Body of pancreas (tissue), 4 donors: ENCODE measurements around the gene CUEDC1. TPM values are rescaled to one million over a fixed set of nuclear protein-coding genes. Genes with fewer than 3 reads are reported as not detected.

Experiments
- ATAC-seq: fragments of 150-250 bp; one replicate; pipeline ENCODE4 v1.9.1; 2016
- DNase-seq, 4 donors: peaks; one replicate each; pipeline ENCODE4 v3.0.0-alpha.2; 2019
- H3K27ac ChIP-seq, 4 donors: fragments of 200-600 bp; sonication (generic); 1 replicate in 3 of 4; 2 replicates in 1 of 4; pipeline versions ENCODE4 v1.5.1 to v1.6.1; 2016 to 2019; ENCODE audit warnings: mild to moderate bottlenecking in 1 of 4, mixed read lengths in 1 of 4, moderate library complexity in 1 of 4
- H3K27me3 ChIP-seq, 2 donors: fragments of 200-600 bp; sonication (generic); one replicate each; pipeline ENCODE4 v1.6.0; 2016; ENCODE audit warnings: mild to moderate bottlenecking in 1 of 2
- H3K36me3 ChIP-seq, 2 donors: fragments of 200-600 bp; sonication (generic); replicated peaks in 1 of 2; 2 replicates each; pipeline ENCODE4 v1.5.1; 2016; ENCODE audit warnings: low read depth in 2 of 2; ENCODE audit not compliant: insufficient read depth in 1 of 2
- H3K4me1 ChIP-seq: fragments of 200-600 bp; sonication (generic); one replicate; pipeline ENCODE4 v1.6.0; 2016
- H3K4me3 ChIP-seq, 2 donors: fragments of 200-600 bp; sonication (generic); 1 replicate in 1 of 2; 2 replicates in 1 of 2; pipeline ENCODE4 v1.5.1; 2016 to 2019
- H3K9me3 ChIP-seq, 3 donors: fragments of 200-600 bp; sonication (generic); 1 replicate in 2 of 3; 2 replicates in 1 of 3; pipeline ENCODE4 v1.5.1; 2016
- POLR2A ChIP-seq, 3 donors: fragments of 450-650 bp; IDR thresholded peaks; one replicate each; pipeline ENCODE4 v1.6.1; 2016; ENCODE audit warnings: antibody characterized with exemption in 3 of 3, mild to moderate bottlenecking in 2 of 3
- WGBS, 2 donors: methylation state at CpG; one replicate each; pipeline ENCODE4 v1.1.5; 2017; 5-methylcytosine and 5-hydroxymethylcytosine counted together
- intact Hi-C: fragments of 100-400 bp; cut with DNase I; formaldehyde crosslinking; loops from one replicate; pipeline ENCODE4 v1.15.1; 2023
- total RNA-seq, 2 donors: library from RNA; depleted of rRNA; stranded (reverse); fragments of >200 nt; gene quantifications; one replicate each; pipeline ENCODE4 v1.1.0, GENCODE V29; 2016
- TF ChIP-seq, protein P1 (sequence below), 7 experiments: fragments of 450-650 bp in 4 of 7; fragments of 200-600 bp in 3 of 7; sonication (generic) in 3 of 7; IDR thresholded peaks; one replicate each; pipeline ENCODE4 v1.5.1; 2016 to 2019; ENCODE audit warnings: antibody characterized with exemption in 7 of 7

CUEDC1 gene
- total RNA-seq, 2 donors from 2014 or later, result 35.8 to 48.1 TPM

- Histone ChIP-seq H3K4me3 (no peak overlapping the region), H3K4me1 (peaks cover 48% of the 10 kb centered on the region), H3K9me3 (no peaks in the 10 kb centered on the region), H3K27me3 (no peaks in the 10 kb centered on the region), H3K36me3 (no peaks in the 10 kb centered on the region), H3K27ac (peak overlapping the region in 3 of 4 donors; percentile 66 to 90 (median 77))
- TF ChIP-seq POLR2A (IDR thresholded peaks at IDR 0.05), result no peak
- TF ChIP-seq, protein P1, sequence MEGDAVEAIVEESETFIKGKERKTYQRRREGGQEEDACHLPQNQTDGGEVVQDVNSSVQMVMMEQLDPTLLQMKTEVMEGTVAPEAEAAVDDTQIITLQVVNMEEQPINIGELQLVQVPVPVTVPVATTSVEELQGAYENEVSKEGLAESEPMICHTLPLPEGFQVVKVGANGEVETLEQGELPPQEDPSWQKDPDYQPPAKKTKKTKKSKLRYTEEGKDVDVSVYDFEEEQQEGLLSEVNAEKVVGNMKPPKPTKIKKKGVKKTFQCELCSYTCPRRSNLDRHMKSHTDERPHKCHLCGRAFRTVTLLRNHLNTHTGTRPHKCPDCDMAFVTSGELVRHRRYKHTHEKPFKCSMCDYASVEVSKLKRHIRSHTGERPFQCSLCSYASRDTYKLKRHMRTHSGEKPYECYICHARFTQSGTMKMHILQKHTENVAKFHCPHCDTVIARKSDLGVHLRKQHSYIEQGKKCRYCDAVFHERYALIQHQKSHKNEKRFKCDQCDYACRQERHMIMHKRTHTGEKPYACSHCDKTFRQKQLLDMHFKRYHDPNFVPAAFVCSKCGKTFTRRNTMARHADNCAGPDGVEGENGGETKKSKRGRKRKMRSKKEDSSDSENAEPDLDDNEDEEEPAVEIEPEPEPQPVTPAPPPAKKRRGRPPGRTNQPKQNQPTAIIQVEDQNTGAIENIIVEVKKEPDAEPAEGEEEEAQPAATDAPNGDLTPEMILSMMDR (IDR thresholded peaks at IDR 0.05), result no peak
- peak in 3 of 4 donors; percentile 20 to 28 (median 23) for DNase-seq
- intact Hi-C loops, result no loop called here
- peak; percentile 36 for ATAC-seq
- 65 to 68% methylated on average over 4 to 5 of the region's 5 CpGs for WGBS, 2 donors
Observed at GRCh38 chr17:57948555-57949420, 6.4 kb downstream of the CUEDC1 start.

DNA sequence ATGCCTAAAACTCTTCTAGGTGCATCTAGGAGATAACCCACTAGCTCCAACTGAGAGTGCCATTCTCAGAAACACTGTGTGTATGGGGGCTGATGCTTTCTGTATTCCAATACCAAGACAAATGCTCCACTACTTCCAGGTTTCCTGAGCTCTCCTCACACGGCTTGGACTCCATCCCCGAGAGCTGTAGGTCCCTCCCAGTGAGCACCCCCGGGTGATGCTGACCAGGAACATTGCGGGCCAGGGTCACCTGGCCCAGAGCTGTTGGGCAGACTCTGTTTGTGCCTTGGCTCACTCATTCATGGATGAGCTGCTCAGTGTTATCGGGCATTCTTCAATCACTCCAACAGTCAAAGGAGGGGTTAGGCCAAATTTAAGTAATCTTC, 7.0 kb downstream of the CUEDC1 start:
- ATAC-seq, result no peak
- Histone ChIP-seq H3K4me3 (no peak overlapping the region), H3K27me3 (no peaks in the 10 kb centered on the region), H3K4me1 (peaks cover 42% of the 10 kb centered on the region), H3K9me3 (no peaks in the 10 kb centered on the region), H3K36me3 (no peaks in the 10 kb centered on the region), H3K27ac (peak overlapping the region in 3 of 4 donors; percentile 66 to 90 (median 77))
- WGBS, 2 donors, result 72 to 83% methylated on average over 4 to 5 of the region's 5 CpGs
- intact Hi-C loops, result no loop called here
- DNase-seq, result no peak
- no peak for TF ChIP-seq POLR2A (IDR thresholded peaks at IDR 0.05)
- TF ChIP-seq, protein P1 (IDR thresholded peaks at IDR 0.05), result no peak

DNA sequence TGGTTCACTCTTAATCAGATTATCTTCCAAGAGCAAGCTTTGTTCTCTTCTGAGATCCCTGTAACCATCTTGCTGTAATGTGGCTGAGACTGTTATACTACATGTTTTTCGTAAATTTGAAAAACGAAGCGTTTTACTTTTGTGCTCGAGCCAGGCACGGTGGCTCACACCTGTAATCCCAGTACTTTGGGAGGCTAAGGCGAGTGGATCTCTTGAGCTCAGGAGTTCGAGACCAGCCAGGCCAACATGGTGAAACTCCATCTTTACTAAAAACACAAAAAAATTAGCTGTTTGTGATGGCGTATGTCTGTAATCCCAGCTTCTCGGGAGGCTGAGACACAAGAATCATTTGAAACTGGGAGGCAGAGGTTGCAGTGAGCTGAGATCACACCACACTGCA, 7.8 kb downstream of the CUEDC1 start:
- Histone ChIP-seq H3K4me3 (peak overlapping the region in 1 of 2 donors; percentile 0), H3K27me3 (no peaks in the 10 kb centered on the region), H3K36me3 (no peaks in the 10 kb centered on the region), H3K4me1 (peaks cover 36% of the 10 kb centered on the region), H3K9me3 (no peaks in the 10 kb centered on the region), H3K27ac (peak overlapping the region; percentile 29 to 90 (median 72))
- WGBS, 2 donors, result 80 to 88% methylated on average over 9 of the region's 9 CpGs
- no peak for ATAC-seq
- no peak for DNase-seq
- TF ChIP-seq, protein P1 (IDR thresholded peaks at IDR 0.05), result no peak
- TF ChIP-seq POLR2A (IDR thresholded peaks at IDR 0.05), result no peak
- intact Hi-C loops, result no loop called here

GRCh38 chr17:57946798-57947358, 8.3 kb downstream of the CUEDC1 start:
- peak in 2 of 3 donors; percentile 49 to 51 for TF ChIP-seq POLR2A (IDR thresholded peaks at IDR 0.05)
- TF ChIP-seq, protein P1 (IDR thresholded peaks at IDR 0.05), result no peak
- Histone ChIP-seq H3K27me3 (no peaks in the 10 kb centered on the region), H3K36me3 (no peaks in the 10 kb centered on the region), H3K4me1 (peaks cover 38% of the 10 kb centered on the region), H3K4me3 (peak overlapping the region in 1 of 2 donors; percentile 0), H3K27ac (peak overlapping the region; percentile 66 to 90 (median 76)), H3K9me3 (no peaks in the 10 kb centered on the region)
- 12 to 19% methylated on average over 10 of the region's 10 CpGs for WGBS, 2 donors
- peak; percentile 84 for ATAC-seq
- intact Hi-C loops, result no loop called here
- DNase-seq, result peak; percentile 46 to 80 (median 66)
